Stimulated activated CD8-positive, alpha-beta memory T cell treated with anti-CD3 and anti-CD28 coated beads, Interleukin-15, amount 100 ng/mL, for 1 hour (primary cell): ENCODE results near the gene HEATR1.
"Not testable (repeated sequence)": the region's sequence is repeated elsewhere in the genome, so short reads cannot be mapped to it uniquely, and the experiment has no call there.

Experiments used
- DNase-seq: peaks from one replicate; pipeline ENCODE4 v3.0.0-alpha.2; 2020; ENCODE audit warnings: low read depth

HEATR1 gene, protein sequence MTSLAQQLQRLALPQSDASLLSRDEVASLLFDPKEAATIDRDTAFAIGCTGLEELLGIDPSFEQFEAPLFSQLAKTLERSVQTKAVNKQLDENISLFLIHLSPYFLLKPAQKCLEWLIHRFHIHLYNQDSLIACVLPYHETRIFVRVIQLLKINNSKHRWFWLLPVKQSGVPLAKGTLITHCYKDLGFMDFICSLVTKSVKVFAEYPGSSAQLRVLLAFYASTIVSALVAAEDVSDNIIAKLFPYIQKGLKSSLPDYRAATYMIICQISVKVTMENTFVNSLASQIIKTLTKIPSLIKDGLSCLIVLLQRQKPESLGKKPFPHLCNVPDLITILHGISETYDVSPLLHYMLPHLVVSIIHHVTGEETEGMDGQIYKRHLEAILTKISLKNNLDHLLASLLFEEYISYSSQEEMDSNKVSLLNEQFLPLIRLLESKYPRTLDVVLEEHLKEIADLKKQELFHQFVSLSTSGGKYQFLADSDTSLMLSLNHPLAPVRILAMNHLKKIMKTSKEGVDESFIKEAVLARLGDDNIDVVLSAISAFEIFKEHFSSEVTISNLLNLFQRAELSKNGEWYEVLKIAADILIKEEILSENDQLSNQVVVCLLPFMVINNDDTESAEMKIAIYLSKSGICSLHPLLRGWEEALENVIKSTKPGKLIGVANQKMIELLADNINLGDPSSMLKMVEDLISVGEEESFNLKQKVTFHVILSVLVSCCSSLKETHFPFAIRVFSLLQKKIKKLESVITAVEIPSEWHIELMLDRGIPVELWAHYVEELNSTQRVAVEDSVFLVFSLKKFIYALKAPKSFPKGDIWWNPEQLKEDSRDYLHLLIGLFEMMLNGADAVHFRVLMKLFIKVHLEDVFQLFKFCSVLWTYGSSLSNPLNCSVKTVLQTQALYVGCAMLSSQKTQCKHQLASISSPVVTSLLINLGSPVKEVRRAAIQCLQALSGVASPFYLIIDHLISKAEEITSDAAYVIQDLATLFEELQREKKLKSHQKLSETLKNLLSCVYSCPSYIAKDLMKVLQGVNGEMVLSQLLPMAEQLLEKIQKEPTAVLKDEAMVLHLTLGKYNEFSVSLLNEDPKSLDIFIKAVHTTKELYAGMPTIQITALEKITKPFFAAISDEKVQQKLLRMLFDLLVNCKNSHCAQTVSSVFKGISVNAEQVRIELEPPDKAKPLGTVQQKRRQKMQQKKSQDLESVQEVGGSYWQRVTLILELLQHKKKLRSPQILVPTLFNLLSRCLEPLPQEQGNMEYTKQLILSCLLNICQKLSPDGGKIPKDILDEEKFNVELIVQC (N-terminal part only)

DNA sequence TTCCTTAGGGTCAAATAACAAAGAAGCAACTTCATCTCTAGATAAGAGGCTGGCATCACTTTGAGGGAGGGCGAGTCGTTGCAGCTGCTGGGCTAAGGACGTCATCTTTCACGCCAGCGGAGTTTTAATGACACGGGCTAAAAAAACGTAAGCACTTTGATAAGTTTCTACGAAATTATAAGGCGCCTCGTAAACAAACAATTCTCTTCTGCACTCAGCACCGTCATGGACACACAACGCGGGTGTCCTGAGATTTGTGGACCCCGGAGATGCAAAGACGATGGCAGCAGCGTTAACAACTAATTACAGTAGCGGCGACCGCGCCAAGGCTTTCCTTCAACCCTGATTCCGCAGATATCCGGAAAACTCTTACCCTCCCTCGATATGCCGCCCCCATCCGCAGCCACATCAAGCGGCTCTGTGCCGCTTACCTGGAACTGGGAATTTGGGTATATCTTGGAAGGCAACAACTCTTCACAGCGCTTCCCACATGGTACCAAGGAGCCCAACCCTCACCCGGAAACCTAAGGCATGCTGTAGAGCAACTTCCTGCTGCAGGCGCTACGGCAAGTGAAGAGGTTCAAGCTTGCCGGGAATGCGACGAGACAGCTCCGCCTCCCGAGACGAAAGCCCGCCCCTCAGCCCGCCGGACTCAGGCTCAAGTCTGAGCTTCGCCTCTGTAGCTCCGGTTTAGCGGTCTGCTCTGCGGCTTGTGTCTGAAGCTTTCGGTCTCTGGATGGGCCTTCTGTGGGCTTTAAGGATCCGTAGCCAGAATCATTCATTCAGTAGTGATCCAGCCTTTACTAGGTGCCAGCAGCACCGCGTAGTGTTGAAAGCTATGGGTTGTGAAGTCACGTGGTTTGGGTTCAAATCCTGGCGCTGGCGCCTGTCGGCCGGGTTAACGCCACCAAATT lies at the start of gene HEATR1:
HEATR1 (minus strand) TSS at position 526 of the 914 bp plus-strand sequence; CDS start at position 105, 421 bp downstream.
- peak; percentile 73 for DNase-seq

DNA sequence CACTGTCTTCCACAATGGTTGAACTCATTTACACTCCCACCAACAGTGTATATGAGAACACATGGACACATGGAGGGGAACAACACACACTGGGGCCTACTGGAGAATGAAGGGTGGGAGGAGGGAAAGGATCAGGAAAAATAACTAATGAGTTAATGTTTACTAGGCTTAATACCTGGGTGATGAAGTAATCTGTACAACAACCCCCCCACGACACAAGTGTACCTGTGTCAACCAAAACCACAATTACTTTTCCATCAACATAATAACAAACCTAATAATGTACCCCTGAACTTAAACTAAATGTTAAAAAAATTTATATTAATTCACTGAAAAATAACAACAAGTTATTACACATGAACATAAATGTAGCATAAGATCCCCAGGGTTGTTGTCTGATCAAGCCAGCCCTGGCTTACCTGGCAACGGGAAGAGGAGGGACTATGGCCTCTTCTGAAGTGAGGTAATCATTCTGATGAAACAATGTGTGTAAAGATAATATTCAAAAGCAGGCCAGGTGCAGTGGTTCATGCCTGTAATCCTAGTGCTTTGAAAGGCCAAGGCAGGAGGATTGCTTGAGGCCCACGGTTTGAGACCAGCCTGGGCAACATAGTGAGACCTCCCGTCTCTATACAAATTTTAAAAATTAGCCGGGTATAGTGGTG lies 40.8 kb upstream of the HEATR1 start:
- no peak for DNase-seq

DNA sequence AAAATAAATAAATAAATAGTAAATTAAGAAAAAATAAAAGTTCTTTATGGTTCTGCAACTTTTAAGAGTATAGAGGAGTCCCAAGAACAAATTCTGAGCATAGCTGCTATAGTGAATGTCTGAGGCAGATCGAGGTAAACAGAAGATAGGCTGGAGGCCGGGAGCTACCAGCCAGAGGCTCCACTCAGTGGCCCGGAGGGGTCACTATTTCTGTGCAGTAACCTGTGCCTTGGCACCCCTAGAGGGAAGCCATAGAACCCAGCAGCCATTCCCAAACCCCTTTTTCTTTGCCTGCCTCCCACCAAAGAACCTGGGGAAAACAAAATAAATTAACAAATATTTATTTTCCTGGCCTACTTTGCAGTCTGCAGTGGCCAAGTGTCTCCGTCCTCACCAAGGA lies 38.4 kb upstream of the HEATR1 start:
- DNase-seq, result no peak

DNA sequence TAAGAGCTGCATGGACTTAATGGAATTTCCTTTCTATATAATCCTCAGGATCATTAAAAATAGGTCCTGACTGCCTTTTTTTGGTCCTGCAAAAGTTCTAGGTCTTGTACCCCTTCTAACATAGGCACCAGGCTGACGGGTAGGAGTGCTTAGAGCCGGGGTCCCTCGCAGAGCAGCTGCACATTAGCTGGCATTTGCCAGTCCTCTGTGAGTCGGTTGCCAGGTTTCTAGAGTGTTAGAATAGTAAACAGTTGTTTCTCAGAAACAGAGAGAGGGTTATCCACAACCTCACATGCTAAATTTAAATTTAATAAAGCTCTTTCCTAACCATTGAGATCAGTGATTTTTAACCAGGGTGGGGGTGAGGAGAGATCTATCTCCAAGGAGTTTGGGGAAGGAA lies 35.4 kb upstream of the HEATR1 start:
- no peak for DNase-seq

DNA sequence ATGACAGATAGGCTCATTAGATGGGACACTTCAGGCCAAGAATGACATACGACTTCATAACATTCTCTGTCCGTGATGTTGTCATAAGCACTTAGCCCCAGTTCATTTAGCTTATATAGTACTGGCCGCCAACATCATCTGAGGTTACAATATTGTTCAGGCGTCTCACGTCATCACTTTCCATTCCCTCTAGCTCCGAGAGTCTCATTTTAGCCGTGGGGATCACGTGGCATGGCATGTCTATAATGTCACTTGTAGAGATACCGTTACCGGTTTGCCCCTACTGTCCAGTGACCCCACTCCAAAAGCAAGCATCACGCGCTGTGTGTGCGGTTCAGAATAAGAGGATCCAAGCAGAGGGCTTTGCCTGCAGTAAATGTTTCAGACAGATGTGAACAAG lies 34.6 kb upstream of the HEATR1 start:
- no peak for DNase-seq

DNA sequence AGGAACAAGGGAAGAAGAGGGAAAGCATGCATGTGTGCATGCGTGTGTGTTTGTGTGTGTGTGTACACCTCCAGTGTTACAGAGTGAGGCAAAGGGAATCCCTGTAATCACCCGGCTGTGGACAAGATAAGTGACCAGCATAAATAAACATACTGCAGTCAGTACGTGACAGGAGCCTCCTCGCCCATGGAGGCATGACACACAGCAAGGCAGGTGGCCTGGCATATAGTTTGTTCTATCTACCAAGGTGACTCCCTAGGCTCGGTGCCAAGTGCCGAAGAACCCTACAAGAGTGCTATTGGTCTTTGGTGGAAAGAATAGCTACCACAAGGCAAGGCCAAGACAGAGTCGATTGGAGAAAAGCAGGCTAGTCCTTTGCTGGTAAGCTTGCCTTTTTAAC lies 31.7 kb upstream of the HEATR1 start:
- no peak for DNase-seq

DNA sequence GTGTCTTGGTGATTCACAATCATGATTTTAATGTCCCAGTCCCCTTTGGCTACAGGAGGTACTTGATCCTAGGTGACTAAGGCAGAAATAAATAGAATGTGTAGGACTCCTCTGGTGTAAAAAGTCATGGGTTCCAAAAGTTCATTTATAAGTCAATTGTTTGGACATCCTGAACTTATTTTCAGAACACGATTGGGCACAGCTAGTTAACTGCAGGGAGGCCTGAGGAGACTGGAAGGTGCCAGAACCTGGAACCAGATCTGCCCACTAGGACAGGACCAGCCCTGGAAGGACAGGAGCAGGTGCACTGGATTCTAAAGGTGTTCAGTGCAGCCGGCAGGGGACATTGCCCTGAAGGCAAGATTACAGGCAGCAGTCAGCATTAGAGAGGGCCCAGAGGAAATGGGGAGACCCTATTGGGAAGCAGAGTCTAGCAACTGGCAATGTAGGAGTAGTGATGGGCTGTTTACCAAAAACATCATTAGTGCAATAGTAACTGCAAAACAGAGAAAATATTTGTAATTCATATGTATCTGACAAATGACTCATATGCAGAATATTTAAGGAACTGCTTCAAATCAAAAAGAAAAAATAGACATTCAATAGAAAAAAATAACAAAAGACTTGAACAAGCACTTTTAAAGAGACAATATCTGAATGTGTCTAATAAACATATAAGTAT lies 23.6 kb upstream of the HEATR1 start:
- DNase-seq, result no peak

DNA sequence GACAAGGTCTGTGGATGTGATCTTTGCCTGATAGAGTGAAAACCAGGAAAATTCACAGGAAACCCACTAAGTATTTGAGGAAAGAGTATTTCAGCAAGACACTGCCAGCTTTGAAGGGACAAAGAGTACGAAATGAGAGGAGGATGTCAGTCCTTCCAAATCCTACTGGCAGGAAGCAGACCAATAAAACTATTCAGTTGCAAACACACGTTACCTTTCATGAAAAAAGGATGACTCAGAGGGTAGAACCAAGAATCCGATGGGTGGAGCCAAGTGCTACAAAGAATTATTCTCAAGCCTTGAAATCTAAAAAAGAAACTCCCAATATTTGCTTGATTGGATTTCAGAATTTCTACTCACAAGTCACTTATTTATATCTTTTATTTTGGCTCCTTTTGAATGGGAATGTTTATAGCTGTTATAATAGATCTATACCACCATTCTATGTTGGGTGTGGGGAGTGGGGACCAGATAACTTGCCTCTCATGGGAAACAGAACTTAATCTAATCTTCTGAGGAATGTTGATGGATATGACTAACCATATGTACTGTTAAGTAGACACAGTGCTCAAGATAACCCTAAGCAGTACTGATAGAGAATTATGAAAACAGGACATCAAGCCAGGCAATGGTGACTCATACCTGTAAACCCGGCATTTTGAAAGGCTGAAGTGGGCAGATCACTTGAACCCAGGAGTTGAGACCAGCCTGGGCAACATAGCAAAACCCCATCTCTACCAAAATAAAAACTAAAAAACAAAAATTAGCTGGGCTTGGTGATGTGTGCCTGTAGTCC lies 19.3 kb upstream of the HEATR1 start:
- DNase-seq, result no peak

DNA sequence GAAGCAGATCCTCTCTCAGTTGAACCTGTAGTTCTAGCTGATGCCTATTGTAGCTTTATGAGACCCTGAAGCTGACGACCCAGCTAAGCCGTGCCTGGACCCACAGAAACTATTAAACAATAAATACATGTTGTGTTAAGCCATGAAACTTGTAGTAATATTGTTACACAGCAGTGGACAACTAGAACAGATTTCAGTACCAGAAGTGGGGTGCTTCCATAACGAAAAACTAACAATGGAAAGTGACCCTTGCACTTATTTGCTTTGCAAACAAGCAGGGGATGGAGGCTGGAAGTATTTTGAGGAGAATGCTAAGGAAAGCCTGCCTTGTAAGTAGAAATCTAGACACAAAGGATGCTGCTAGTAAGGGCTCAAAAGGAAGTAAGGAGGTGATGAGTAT lies 18.1 kb upstream of the HEATR1 start:
- DNase-seq, result no peak

DNA sequence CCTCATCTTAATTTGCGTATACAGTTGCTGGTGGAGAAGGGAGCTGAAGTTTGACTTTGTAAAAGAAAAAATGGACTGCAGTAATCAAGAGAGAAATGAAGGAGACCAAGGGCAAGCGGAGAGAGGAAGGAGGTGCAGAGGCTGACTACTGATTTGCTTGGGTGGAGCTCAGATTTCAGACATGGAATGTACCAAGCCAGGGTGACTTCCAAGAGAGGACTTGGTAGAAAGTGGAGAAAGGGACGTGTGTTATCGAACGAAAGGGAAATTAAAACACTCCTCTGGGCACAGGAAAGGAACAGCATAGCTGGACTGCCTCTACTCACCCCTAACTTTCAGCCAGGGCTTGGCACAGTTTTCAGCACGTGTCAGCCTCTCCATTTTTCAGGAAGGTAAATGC lies 15.1 kb upstream of the HEATR1 start:
- DNase-seq, result no peak

DNA sequence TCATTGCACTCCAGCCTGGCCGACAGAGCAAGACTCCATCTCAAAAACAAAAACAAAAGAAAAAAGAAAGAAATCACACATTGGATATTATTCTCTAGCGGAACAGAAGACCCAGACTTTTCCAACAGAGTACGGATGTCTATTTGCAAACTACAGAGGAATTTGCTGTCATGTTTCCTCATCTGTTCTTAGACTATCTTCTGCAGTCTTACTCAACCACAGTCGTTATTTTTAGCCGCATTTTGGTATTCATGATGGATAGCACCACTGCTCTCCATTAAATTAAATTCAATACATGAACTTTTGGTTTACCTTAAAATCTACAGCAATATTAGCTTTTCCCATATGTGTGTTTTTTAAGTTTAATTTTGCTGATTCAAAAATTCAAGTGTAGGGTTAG lies 14.2 kb upstream of the HEATR1 start:
- no peak for DNase-seq

DNA sequence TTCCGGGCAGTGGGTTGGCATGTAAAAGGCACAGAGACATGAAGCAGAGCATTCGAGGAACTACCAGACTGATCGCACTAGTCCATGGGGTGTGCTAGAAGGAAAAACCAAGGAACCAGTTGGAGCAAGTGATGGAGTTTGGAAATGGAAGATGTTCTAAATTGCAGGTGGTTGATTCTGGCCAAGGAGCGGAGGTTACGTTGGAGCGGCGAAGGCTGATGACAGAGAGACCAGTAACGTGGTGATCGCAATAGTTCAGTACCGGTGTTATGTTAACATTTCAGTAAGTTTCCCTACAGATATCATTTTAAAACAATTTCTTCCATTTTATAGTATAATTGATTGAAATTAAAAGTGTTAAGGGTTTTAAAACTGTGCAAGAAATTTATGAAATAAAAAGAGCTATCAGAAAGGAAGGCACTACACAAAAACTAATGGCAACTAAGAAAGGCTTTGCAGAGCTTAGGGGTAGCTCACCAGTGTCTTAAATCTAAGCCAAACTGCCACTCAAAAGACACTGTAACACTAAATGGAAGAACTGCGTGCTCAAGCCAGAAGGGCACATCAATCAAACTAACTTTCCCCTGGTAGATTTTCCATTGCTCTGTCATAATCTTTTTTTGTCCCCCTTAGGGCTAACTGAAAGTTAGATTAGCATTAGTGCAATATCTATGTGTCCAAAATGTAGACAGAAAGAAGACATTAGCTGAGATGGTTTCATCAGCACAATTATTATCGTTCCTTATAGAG lies 11.3 kb upstream of the HEATR1 start:
- no peak for DNase-seq

DNA sequence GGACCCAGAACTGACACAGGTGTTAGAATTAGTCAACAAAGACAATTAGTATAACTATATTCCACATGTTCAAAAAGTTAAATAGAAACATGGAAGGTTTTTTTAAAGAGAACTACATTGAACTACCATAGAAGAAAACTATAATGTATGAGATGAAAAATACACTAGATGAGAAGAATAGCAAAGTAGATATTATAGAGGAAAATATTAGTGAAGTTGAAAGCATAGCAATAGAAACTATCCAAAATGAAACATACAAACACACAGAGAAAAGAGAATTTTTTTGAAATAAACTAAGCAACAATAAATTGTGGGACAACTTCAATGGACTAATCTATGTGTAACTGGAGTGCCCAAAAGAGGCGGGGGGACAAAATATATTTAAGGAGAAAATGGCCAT lies 8.0 kb upstream of the HEATR1 start:
- DNase-seq, result no peak

DNA sequence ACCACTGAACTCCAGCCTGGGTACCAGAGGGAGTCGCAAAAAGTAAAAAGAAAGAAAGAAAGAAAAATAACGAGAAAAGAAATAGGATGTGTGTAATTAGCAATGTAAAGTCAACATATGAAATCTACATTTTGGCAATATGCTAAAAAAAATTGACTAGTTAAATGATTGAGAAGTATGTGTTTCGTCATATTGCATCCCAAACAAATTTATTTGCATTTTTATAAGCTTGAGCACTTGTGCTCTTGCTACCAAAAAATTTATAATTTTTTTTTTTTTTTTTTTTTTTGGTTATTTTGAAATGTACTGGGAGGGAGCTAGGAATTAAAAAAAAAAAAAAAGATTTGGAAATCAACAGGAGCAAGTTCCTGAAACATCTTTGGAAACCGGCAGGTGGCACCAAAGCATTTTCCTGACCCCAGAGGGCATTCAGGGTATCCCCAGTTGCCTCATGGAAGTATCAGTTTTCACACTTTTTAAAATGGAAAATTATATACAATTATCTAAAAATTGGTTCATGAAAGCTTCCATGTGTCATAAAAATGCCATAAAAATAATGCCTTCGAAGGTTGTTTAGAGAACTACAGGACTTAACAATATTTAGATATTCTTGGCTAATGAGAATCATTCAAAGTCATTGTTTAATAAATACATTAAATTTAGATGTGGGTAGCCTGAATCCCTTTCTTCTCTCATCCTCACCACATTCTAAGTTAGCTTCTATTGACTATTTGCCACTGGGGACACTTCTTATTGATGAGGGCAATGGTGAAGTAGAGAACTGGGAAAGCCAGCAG lies 4.8 kb upstream of the HEATR1 start:
- DNase-seq, result no peak

DNA sequence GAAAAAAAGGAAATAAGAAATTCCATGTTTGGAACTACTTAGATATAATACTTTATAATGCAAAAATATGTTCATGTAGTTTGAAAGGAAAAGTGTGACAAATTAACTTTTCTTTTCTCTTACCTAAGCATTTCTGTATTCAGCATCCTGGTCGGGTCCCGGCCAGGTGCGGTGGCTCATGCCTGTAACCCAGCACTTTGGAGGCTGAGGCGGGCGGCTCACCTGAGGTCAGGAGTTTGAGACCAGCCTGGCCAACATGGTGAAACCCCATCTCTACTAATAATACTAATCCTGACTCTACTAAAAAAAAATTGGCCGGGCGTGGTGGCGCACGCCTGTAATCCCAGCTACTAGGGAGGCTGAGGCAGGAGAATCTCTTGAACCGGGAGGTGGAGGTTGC lies 3.3 kb upstream of the HEATR1 start:
- DNase-seq, result not testable (repeated sequence)

DNA sequence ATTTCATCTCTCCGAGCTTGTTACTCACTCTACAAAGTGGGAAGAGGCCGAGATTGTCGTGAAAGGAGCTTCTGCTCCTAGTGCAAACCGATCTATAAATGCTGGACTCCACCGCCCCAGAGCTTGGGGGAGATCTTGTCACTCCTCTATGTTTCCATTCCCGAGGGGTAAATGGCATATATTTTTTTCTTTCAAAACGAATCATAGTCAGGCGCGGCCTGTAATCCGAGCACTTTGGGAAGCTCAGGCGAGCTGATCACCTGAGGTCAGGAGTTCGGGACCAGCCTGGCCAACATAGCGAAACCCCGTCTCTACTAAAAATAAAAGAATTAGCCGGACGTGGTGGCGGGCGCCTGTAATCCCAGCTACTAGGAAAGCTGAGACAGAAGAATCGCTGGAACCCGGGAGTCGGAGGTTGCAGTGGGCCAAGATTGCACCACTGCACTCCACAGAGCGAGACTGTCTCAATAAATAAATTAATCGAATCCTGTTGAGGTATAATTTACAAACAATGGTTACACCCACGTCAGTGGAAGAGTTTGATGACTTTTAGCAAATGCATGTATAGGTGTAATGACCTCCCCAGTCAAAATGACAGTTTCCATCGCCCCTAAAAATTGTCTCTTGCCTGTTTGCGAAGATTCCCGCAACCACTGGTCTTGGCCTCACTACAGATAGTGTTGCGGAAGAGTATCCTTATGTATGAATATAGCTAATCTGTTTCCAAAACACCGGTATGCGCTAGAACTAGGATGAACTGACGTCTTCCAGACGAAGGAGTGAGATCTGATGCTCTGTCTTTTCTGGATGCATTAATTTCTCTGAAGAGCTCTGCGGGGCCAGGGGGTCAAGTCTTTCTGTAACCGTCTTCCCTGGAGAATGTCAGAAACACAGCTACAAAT lies 840 bp upstream of the HEATR1 start:
- DNase-seq, result no peak

DNA sequence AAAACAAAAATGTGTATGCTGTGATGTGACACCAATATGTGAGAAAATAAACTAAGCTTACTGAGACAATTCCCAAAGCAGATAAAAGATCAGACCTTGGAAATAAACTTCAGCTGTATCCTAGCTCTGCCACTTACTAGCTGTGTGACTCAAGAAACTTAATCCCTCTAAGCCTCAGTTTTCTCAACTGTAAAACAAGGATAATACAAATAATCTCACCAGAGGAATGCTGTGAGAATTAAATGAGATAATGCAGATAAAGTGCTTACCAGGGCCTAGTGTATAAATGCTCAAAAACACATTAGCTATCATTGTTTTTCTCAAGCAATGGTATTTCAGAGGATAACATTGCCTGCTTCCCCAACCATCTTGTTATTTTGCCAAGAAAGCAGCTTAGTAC lies 2.1 kb downstream of the HEATR1 start:
- no peak for DNase-seq
